ENCODE measurements around the gene UBE2G1. TPM values are rescaled to one million over a fixed set of nuclear protein-coding genes. Genes with fewer than 3 reads are reported as not detected.
A peak's percentile ranks its signal among the peaks of the same experiment; 100 is the strongest.

UBE2G1 gene
- total and polyA plus RNA-seq, 9 of the 15 experiments (the other 6 are each of a cell fraction or from before 2014, with no cell fraction given) = 10.1 to 65.9 (median 29.7) TPM

- peak in 1 of 2 experiments; percentile 1; a peak in 2 of 4 replicates for TF ChIP-seq UBTF (IDR thresholded peaks at IDR 0.05; ENCODE audit: borderline replicate concordance in 1 of 2, low read depth in 2 of 2, low read length in 2 of 2)
- no peak for TF ChIP-seq BRCA1 (IDR thresholded peaks at IDR 0.05)
- no peak for TF ChIP-seq BRCA1 (CRISPR knock-in tag; IDR thresholded peaks at IDR 0.05)
- no peak for TF ChIP-seq ZNF668 (CRISPR knock-in tag; IDR thresholded peaks at IDR 0.05)
- TF ChIP-seq ZNF589 (CRISPR knock-in tag; IDR thresholded peaks at IDR 0.05; ENCODE audit: low read depth) = no peak
- TF ChIP-seq ZFX (CRISPR knock-in tag; IDR thresholded peaks at IDR 0.05) = peak; percentile 75
- no peak for TF ChIP-seq ZNF324 (CRISPR knock-in tag; IDR thresholded peaks at IDR 0.05)
- no peak for TF ChIP-seq SMAD4 (CRISPR knock-in tag; conservative IDR thresholded peaks at IDR 0.05)
- TF ChIP-seq ZNF318 (IDR thresholded peaks at IDR 0.05; ENCODE audit: borderline replicate concordance in 1 of 2, low read depth in 1 of 2) = no peak
- no peak for TF ChIP-seq ZNF174 (CRISPR knock-in tag; IDR thresholded peaks at IDR 0.05)
- TF ChIP-seq ZNF778 (CRISPR knock-in tag; IDR thresholded peaks at IDR 0.05) = no peak
- TF ChIP-seq CHD1 (IDR thresholded peaks at IDR 0.05; ENCODE audit: low read length) = peak; percentile 30
- TF ChIP-seq MTF1 (CRISPR knock-in tag; IDR thresholded peaks at IDR 0.05; ENCODE audit: borderline replicate concordance) = no peak
- TF ChIP-seq TGIF2 (CRISPR knock-in tag; IDR thresholded peaks at IDR 0.05) = peak; percentile 32; the same call in 1 of the 2 replicates
- no peak for TF ChIP-seq KAT2B (IDR thresholded peaks at IDR 0.05; ENCODE audit: low read depth, low read length)
- no peak for TF ChIP-seq ZNF586 (CRISPR knock-in tag; conservative IDR thresholded peaks at IDR 0.05)
- no peak for TF ChIP-seq GTF2F1 (IDR thresholded peaks at IDR 0.05; ENCODE audit: low read depth, low read length)
- no peak for TF ChIP-seq BCOR (IDR thresholded peaks at IDR 0.05)
- peak; percentile 62 for TF ChIP-seq PCBP1 (IDR thresholded peaks at IDR 0.05; ENCODE audit: low read depth, low read length, poor library complexity, severe bottlenecking)
These were observed 698 bp downstream of the UBE2G1 start (continued) for GRCh38 chr17:4365628-4366326.

All from K562 (cell line).